ENCODE data around the gene RIMBP2.

GRCh38 chr12:130538343-130539095 is 177.6 kb downstream of the RIMBP2 start:
- TF ChIP-seq, protein P1, sequence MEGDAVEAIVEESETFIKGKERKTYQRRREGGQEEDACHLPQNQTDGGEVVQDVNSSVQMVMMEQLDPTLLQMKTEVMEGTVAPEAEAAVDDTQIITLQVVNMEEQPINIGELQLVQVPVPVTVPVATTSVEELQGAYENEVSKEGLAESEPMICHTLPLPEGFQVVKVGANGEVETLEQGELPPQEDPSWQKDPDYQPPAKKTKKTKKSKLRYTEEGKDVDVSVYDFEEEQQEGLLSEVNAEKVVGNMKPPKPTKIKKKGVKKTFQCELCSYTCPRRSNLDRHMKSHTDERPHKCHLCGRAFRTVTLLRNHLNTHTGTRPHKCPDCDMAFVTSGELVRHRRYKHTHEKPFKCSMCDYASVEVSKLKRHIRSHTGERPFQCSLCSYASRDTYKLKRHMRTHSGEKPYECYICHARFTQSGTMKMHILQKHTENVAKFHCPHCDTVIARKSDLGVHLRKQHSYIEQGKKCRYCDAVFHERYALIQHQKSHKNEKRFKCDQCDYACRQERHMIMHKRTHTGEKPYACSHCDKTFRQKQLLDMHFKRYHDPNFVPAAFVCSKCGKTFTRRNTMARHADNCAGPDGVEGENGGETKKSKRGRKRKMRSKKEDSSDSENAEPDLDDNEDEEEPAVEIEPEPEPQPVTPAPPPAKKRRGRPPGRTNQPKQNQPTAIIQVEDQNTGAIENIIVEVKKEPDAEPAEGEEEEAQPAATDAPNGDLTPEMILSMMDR (conservative IDR thresholded peaks at IDR 0.05 in 1 of 2, IDR thresholded peaks at IDR 0.05 in 1 of 2; ENCODE audit: extremely low read depth in 1 of 2, insufficient read depth in 1 of 2, low read depth in 1 of 2, low read length in 2 of 2), result no peak
- TF ChIP-seq EZH2 (IDR thresholded peaks at IDR 0.05; ENCODE audit: borderline replicate concordance, low read length), result no peak
